A549 treated with AZD9567 at 1 μM for 4 hours (cell line): ENCODE data around the gene IRF2BP1. TPM values are rescaled to one million over a fixed set of nuclear protein-coding genes. Genes with fewer than 3 reads are reported as not detected.

Source experiments
- total RNA-seq: library from RNA; stranded (reverse); fragments of 200-300 nt; extraction: Qiagen RNA extraction; gene quantifications from 5 replicates; pipeline ENCODE4 v1.2.3, GENCODE V29; 2022; ENCODE audit not compliant: insufficient read depth

IRF2BP1 gene
- total RNA-seq = 22.5 to 37.7 TPM (median 36.3 TPM) in 5 replicates

GRCh38 chr19:45885556-45886426 is at the start of gene IRF2BP1:
Gene IRF2BP1, minus strand, starts transcription at chr19:45886141. Its CDS starts 367 bp downstream, at chr19:45885774.

GRCh38 chr19:45913874-45914830 is 28.2 kb upstream of the IRF2BP1 start, which contains the start of gene NANOS2:
Gene NANOS2, minus strand, starts transcription at chr19:45914778. Its CDS starts 85 bp downstream, at chr19:45914693.

GRCh38 chr19:45901912-45902650 is 16.1 kb upstream of the IRF2BP1 start, which contains the start of gene MYPOP:
Gene MYPOP, minus strand, starts transcription at chr19:45902613. Its CDS starts 840 bp downstream, at chr19:45901773.

GRCh38 chr19:45863840-45864628 is 21.9 kb downstream of the IRF2BP1 start, which contains the start of gene FOXA3:
Gene FOXA3, plus strand, starts transcription at chr19:45864326. Its CDS starts 131 bp downstream, at chr19:45864457.

GRCh38 chr19:45862564-45863334 is 23.2 kb downstream of the IRF2BP1 start, which contains the start of gene SYMPK:
Gene SYMPK, minus strand, starts transcription at chr19:45863147. Its CDS starts 8,652 bp downstream, at chr19:45854495.

Other genes with a start within 250 kb of the IRF2BP1 start
- 21.1 to 24.4 TPM (median 23.4 TPM) in 5 replicates for gene EML2, start 246.7 kb downstream of the IRF2BP1 start, total RNA-seq
- gene GIPR, start 217.9 kb downstream of the IRF2BP1 start, total RNA-seq = 1.4 to 3.8 TPM (median 3.2 TPM) in 5 replicates
- 660 to 832 TPM (median 820 TPM) in 5 replicates for gene SNRPD2, start 194.2 kb downstream of the IRF2BP1 start, total RNA-seq
- 8.8 to 12.8 TPM (median 9.8 TPM) in 5 replicates for gene QPCTL, start 193.5 kb downstream of the IRF2BP1 start, total RNA-seq
- 8.4 to 9.3 TPM (median 9.0 TPM) in 5 replicates for gene FBXO46, start 155.2 kb downstream of the IRF2BP1 start, total RNA-seq
- gene MEIOSIN, start 152.7 kb downstream of the IRF2BP1 start, total RNA-seq = 0.04 to 0.11 TPM (median 0.05 TPM) in 4 of 5 replicates, not detected in the other
- gene SIX5, start 116.9 kb downstream of the IRF2BP1 start, total RNA-seq = 20.0 to 27.9 TPM (median 25.9 TPM) in 5 replicates
- gene DMPK, start 103.7 kb downstream of the IRF2BP1 start, total RNA-seq = 28.6 to 52.4 TPM (median 47.5 TPM) in 5 replicates
- 15.6 to 37.6 TPM (median 37.3 TPM) in 5 replicates for gene DMWD, start 93.3 kb downstream of the IRF2BP1 start, total RNA-seq
- gene RSPH6A, start 70.8 kb downstream of the IRF2BP1 start, total RNA-seq = not detected in 5 replicates
- gene SYMPK, start 23.0 kb downstream of the IRF2BP1 start, total RNA-seq = 58.3 to 79.0 TPM (median 74.4 TPM) in 5 replicates
- 0.65 to 0.82 TPM (median 0.72 TPM) in 4 of 5 replicates, not detected in the other for gene FOXA3, start 21.8 kb downstream of the IRF2BP1 start, total RNA-seq
- gene MYPOP, start 16.5 kb upstream of the IRF2BP1 start, total RNA-seq = 6.8 to 9.6 TPM (median 8.7 TPM) in 5 replicates
- not detected in 5 replicates for gene NANOS2, start 28.6 kb upstream of the IRF2BP1 start, total RNA-seq
- 0.30 to 0.46 TPM (median 0.38 TPM) in 4 of 5 replicates, not detected in the other for gene NOVA2, start 87.7 kb upstream of the IRF2BP1 start, total RNA-seq
- gene CCDC61, start 109.3 kb upstream of the IRF2BP1 start, total RNA-seq = 5.1 to 5.8 TPM (median 5.5 TPM) in 4 of 5 replicates, not detected in the other
- not detected in 5 replicates for gene PGLYRP1, start 136.9 kb upstream of the IRF2BP1 start, total RNA-seq
- 0.17 to 0.47 TPM (median 0.37 TPM) in 4 of 5 replicates, not detected in the other for gene IGFL4, start 154.9 kb upstream of the IRF2BP1 start, total RNA-seq
- 0.14 to 0.37 TPM in 2 of 5 replicates, not detected in the others for gene IGFL3, start 238.5 kb upstream of the IRF2BP1 start, total RNA-seq